Keratinocyte (primary cell): Measurements from ENCODE around the gene PLA2G2D. TPM values are rescaled to one million over a fixed set of nuclear protein-coding genes. Genes with fewer than 3 reads are reported as not detected.

Experiments used
- DNase-seq: peaks from one replicate; pipeline ENCODE4 v3.0.0-alpha.2; 2011; ENCODE audit warnings: low read depth, missing footprints, low spot score
- FAIRE-seq: peaks from 2 replicates; lab custom pipeline; 2011; peaks lifted over from hg19 to GRCh38; lab: Jason Lieb, UNC
- H2AFZ ChIP-seq: 2 replicates; pipeline ENCODE4 v1.6.0; 2012; ENCODE audit warnings: low read length, control low read depth, inconsistent platforms; ENCODE audit not compliant: control insufficient read depth
- H3K27ac ChIP-seq: 2 replicates; pipeline ENCODE4 v1.5.1; 2011; ENCODE audit warnings: low read length; ENCODE audit not compliant: control insufficient read depth, insufficient read depth
- H3K27me3 ChIP-seq: 3 replicates; pipeline ENCODE4 v1.6.0; 2011; ENCODE audit warnings: low read length; ENCODE audit not compliant: control insufficient read depth, insufficient read depth; ENCODE audit errors: extremely low read depth
- H3K36me3 ChIP-seq, 2 experiments: 2 replicates in 1 of 2; 3 replicates in 1 of 2; pipeline ENCODE4 v1.5.1; 2011; ENCODE audit warnings: low read length in 2 of 2, mild to moderate bottlenecking in 1 of 2; ENCODE audit not compliant: control insufficient read depth in 2 of 2, insufficient read depth in 2 of 2; ENCODE audit errors: extremely low read depth in 1 of 2
- H3K4me1 ChIP-seq: 3 replicates; pipeline ENCODE4 v1.5.1; 2011; ENCODE audit warnings: low read length; ENCODE audit not compliant: control insufficient read depth, insufficient read depth; ENCODE audit errors: extremely low read depth
- H3K4me2 ChIP-seq: 3 replicates; pipeline ENCODE4 v1.6.0; 2011; ENCODE audit warnings: low read depth, low read length; ENCODE audit not compliant: control insufficient read depth, insufficient read depth; ENCODE audit errors: extremely low read depth
- H3K4me3 ChIP-seq, 3 experiments: fragments of 200-600 bp in 1 of 3; sonication (generic) in 1 of 3; 2 replicates in 2 of 3; 3 replicates in 1 of 3; pipeline ENCODE4 v1.5.1; 2011 to 2016; ENCODE audit warnings: low read length in 3 of 3, mild to moderate bottlenecking in 3 of 3, control low read depth in 2 of 3, inconsistent platforms in 1 of 3, low read depth in 1 of 3, mixed read lengths in 1 of 3, mixed run types in 1 of 3, moderate library complexity in 1 of 3; ENCODE audit not compliant: control insufficient read depth in 2 of 3, insufficient read depth in 2 of 3; ENCODE audit errors: extremely low read depth in 1 of 3
- H3K79me2 ChIP-seq: 2 replicates; pipeline ENCODE4 v1.6.0; 2012; ENCODE audit warnings: low read length; ENCODE audit not compliant: control insufficient read depth, insufficient read depth
- H3K9ac ChIP-seq: 3 replicates; pipeline ENCODE4 v1.6.0; 2011; ENCODE audit warnings: low read length; ENCODE audit not compliant: control insufficient read depth, insufficient read depth; ENCODE audit errors: extremely low read depth
- H3K9me1 ChIP-seq: 3 replicates; pipeline ENCODE4 v1.6.0; 2011; ENCODE audit warnings: low read length; ENCODE audit not compliant: control insufficient read depth, insufficient read depth; ENCODE audit errors: extremely low read depth
- H3K9me3 ChIP-seq: 2 replicates; pipeline ENCODE4 v1.5.1; 2012; ENCODE audit warnings: low read depth, low read length; ENCODE audit not compliant: control insufficient read depth
- H4K20me1 ChIP-seq: 3 replicates; pipeline ENCODE4 v1.6.0; 2011; ENCODE audit warnings: low read length; ENCODE audit not compliant: control insufficient read depth, insufficient read depth; ENCODE audit errors: extremely low read depth
- CTCF ChIP-seq, 3 experiments: IDR thresholded peaks in 1 of 3; conservative IDR thresholded peaks in 1 of 3; optimal IDR thresholded peaks in 1 of 3; 2 replicates in 2 of 3; 3 replicates in 1 of 3; pipeline versions ENCODE3 to v1.5.1; 2011; ENCODE audit warnings: low read length in 3 of 3, mild to moderate bottlenecking in 3 of 3, moderate library complexity in 2 of 3, control low read depth in 1 of 3, inconsistent platforms in 1 of 3; ENCODE audit not compliant: insufficient read depth in 2 of 3; ENCODE audit errors: extremely low read depth in 1 of 3
- EZH2 ChIP-seq: IDR thresholded peaks from one replicate; pipeline ENCODE4 v1.6.1; 2012; ENCODE audit warnings: inconsistent platforms, mild to moderate bottlenecking, low read length, moderate library complexity
- dilution Hi-C: fragments of 300-500 bp; cut with MboI; formaldehyde crosslinking; loops from one replicate; pipeline ENCODE4 v1.7.0; 2020; ENCODE audit warnings: low sequenced_read_pairs; ENCODE audit not compliant: extremely low pct_ligation_motif_present
- polyA plus RNA-seq, 5 experiments: library from polyadenylated mRNA; depleted of rRNA in 3 of 5; stranded (reverse) in 3 of 5; stranded (forward) in 1 of 5; unstranded in 1 of 5; fragments of >200 nt; gene quantifications; 1 replicate in 1 of 5; 2 replicates in 3 of 5; 3 replicates in 1 of 5; pipeline versions ENCODE4 v1.2.1 to v1.2.3, GENCODE V29; 2011 to 2012; ENCODE audit warnings: missing spikeins in 2 of 5, low read depth in 1 of 5, low replicate concordance in 1 of 5

Gene PLA2G2D
- polyA plus RNA-seq, 1 donor (not counting 4 experiments of a cell fraction or from before 2014, with no cell fraction given), result not detected

DNA sequence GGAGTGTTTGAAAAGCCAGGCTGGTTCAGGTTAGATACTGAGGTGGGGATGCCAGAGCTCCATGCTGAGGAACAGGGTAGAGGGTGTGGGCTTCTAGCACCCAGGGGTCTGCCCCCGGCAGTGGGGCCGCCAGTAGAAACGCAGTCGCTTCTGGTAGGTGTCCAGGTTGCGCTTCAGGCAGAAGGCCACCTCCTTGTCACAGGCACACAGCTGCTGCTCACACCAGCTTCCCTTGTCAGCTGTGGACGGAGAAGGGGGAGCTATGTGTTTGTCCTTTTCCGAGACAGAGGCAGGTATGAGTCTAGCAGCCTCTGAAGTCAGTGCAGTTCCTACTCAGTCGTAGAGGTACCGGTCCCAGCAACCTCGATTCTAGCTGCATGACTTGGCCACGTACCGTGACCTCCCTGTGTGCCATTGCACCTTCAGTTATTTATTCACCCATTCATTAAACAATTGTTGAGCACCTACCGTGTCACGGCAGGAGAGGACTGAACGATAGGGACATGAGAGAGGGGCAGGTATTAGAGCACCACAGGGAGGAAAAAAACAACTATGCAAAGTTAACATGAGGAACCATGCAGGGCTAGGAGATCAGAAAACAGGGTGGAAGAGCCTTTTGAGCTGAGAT, 5.2 kb downstream of the PLA2G2D start:
- Histone ChIP-seq H3K36me3 (no peaks in the 10 kb centered on the region), H3K4me3 (no peak overlapping the region), H3K79me2 (no peaks in the 10 kb centered on the region), H3K27me3 (no peaks in the 10 kb centered on the region), H3K27ac (no peak overlapping the region), H3K9me1 (no peaks in the 10 kb centered on the region), H3K4me2 (no peak overlapping the region), H2AFZ (no peak overlapping the region), H4K20me1 (no peaks in the 10 kb centered on the region), H3K4me1 (peaks cover 13% of the 10 kb centered on the region), H3K9me3 (no peaks in the 10 kb centered on the region), H3K9ac (no peak overlapping the region)
- FAIRE-seq, result no peak
- TF ChIP-seq CTCF (optimal IDR thresholded peaks at IDR 0.05 in 1 of 3, IDR thresholded peaks at IDR 0.05 in 1 of 3, conservative IDR thresholded peaks at IDR 0.05 in 1 of 3; ENCODE audit: extremely low read depth in 1 of 3, insufficient read depth in 2 of 3, low read length in 3 of 3) (no peak), EZH2 (no peak)
- dilution Hi-C loops, result no loop called here
- no peak for DNase-seq

- Histone ChIP-seq H3K79me2 (no peaks in the 10 kb centered on the region), H3K27me3 (no peaks in the 10 kb centered on the region), H3K27ac (no peak overlapping the region), H2AFZ (no peak overlapping the region), H3K36me3 (no peaks in the 10 kb centered on the region), H3K4me2 (no peak overlapping the region), H3K9me3 (no peaks in the 10 kb centered on the region), H3K4me1 (peaks cover 13% of the 10 kb centered on the region), H4K20me1 (no peaks in the 10 kb centered on the region), H3K9ac (no peak overlapping the region), H3K4me3 (no peak overlapping the region), H3K9me1 (no peaks in the 10 kb centered on the region)
- dilution Hi-C loops, result no loop called here
- FAIRE-seq, result no peak
- TF ChIP-seq EZH2, result no peak
- no peak for TF ChIP-seq CTCF (optimal IDR thresholded peaks at IDR 0.05 in 1 of 3, IDR thresholded peaks at IDR 0.05 in 1 of 3, conservative IDR thresholded peaks at IDR 0.05 in 1 of 3; ENCODE audit: extremely low read depth in 1 of 3, insufficient read depth in 2 of 3, low read length in 3 of 3)
- peak; percentile 23 for DNase-seq
Observed at GRCh38 chr1:20112279-20113000, 6.9 kb downstream of the PLA2G2D start.
